CD14-positive monocyte (primary cell): ENCODE measurements around the gene FRAS1. TPM values are rescaled to one million over a fixed set of nuclear protein-coding genes. Genes with fewer than 3 reads are reported as not detected.

Source experiments
- DNase-seq, 3 donors: peaks; one replicate each; pipeline ENCODE4 v3.0.0-alpha.2; 2011 to 2022
- H2AFZ ChIP-seq: 2 replicates; pipeline ENCODE4 v1.6.0; 2012; ENCODE audit warnings: mild to moderate bottlenecking, low read depth, low read length, inconsistent platforms; ENCODE audit not compliant: insufficient read depth, poor library complexity, severe bottlenecking
- H3K27ac ChIP-seq, 2 donors: 1 replicate in 1 of 2; 2 replicates in 1 of 2; pipeline ENCODE4 v1.5.1; 2012 to 2013; ENCODE audit warnings: low read length in 2 of 2, control low read depth in 1 of 2, inconsistent platforms in 1 of 2, low read depth in 1 of 2, mild to moderate bottlenecking in 1 of 2
- H3K27me3 ChIP-seq, 2 donors: one replicate each; pipeline versions ENCODE4 v1.6.0 to v1.6.1; 2011 to 2013; ENCODE audit warnings: low read length in 2 of 2; ENCODE audit not compliant: control insufficient read depth in 2 of 2, insufficient read depth in 2 of 2
- H3K36me3 ChIP-seq, 2 donors: replicated peaks in 1 of 2; 1 replicate in 1 of 2; 2 replicates in 1 of 2; pipeline versions ENCODE4 v1.5.1 to v1.6.1; 2012 to 2013; ENCODE audit warnings: low read length in 2 of 2, control low read depth in 1 of 2, inconsistent platforms in 1 of 2, mild to moderate bottlenecking in 1 of 2; ENCODE audit not compliant: insufficient read depth in 2 of 2, control insufficient read depth in 1 of 2
- H3K4me1 ChIP-seq, 2 donors: 1 replicate in 1 of 2; 2 replicates in 1 of 2; pipeline versions ENCODE4 v1.5.1 to v1.6.1; 2012 to 2013; ENCODE audit warnings: low read length in 2 of 2, control low read depth in 1 of 2, inconsistent platforms in 1 of 2, mild to moderate bottlenecking in 1 of 2, moderate library complexity in 1 of 2; ENCODE audit not compliant: insufficient read depth in 2 of 2, control insufficient read depth in 1 of 2
- H3K4me2 ChIP-seq: replicated peaks from 2 replicates; pipeline ENCODE3; 2012; ENCODE audit warnings: low read length, moderate library complexity, mild to moderate bottlenecking; ENCODE audit not compliant: poor library complexity, severe bottlenecking; ENCODE audit errors: extremely low read depth
- H3K4me3 ChIP-seq, 3 experiments: fragments of 200-600 bp in 1 of 3; sonication (generic) in 1 of 3; replicated peaks in 1 of 3; 1 replicate in 2 of 3; 2 replicates in 1 of 3; pipeline ENCODE4 v1.5.1; 2011 to 2013; ENCODE audit warnings: low read length in 3 of 3, mild to moderate bottlenecking in 3 of 3, control low read depth in 2 of 3, low read depth in 2 of 3, inconsistent platforms in 1 of 3, moderate library complexity in 1 of 3
- H3K79me2 ChIP-seq: 2 replicates; pipeline ENCODE4 v1.6.0; 2012; ENCODE audit warnings: mild to moderate bottlenecking, control low read depth, inconsistent platforms, low read length, moderate library complexity; ENCODE audit not compliant: insufficient read depth
- H3K9ac ChIP-seq: 2 replicates; pipeline ENCODE4 v1.6.0; 2017; ENCODE audit warnings: low read length, mild to moderate bottlenecking; ENCODE audit not compliant: insufficient read depth, poor library complexity, severe bottlenecking
- H3K9me3 ChIP-seq, 2 donors: replicated peaks in 1 of 2; 1 replicate in 1 of 2; 2 replicates in 1 of 2; pipeline versions ENCODE4 v1.5.1 to v1.6.1; 2012 to 2013; ENCODE audit warnings: low read length in 2 of 2, control low read depth in 1 of 2; ENCODE audit not compliant: control insufficient read depth in 1 of 2, insufficient read depth in 1 of 2
- H4K20me1 ChIP-seq: 2 replicates; pipeline ENCODE4 v1.6.0; 2012; ENCODE audit warnings: mild to moderate bottlenecking, low read length, control low read depth, moderate library complexity; ENCODE audit not compliant: insufficient read depth
- H3K27ac Mint-ChIP-seq, 7 donors: one replicate each; pipeline ENCODE4 v1.8.0; 2020; ENCODE audit warnings: mild to moderate bottlenecking in 7 of 7, mixed read lengths in 7 of 7, moderate library complexity in 6 of 7, inconsistent platforms in 2 of 7
- H3K27me3 Mint-ChIP-seq, 3 donors: one replicate each; pipeline ENCODE4 v1.8.0; 2021 to 2022; ENCODE audit warnings: low read depth in 3 of 3, mild to moderate bottlenecking in 3 of 3, mixed read lengths in 3 of 3, moderate library complexity in 3 of 3, inconsistent platforms in 1 of 3
- H3K36me3 Mint-ChIP-seq, 2 donors: one replicate each; pipeline ENCODE4 v1.8.0; 2020; ENCODE audit warnings: mixed read lengths in 2 of 2, inconsistent platforms in 1 of 2, mild to moderate bottlenecking in 1 of 2
- H3K4me1 Mint-ChIP-seq: one replicate; pipeline ENCODE4 v1.8.0; 2020; ENCODE audit warnings: mild to moderate bottlenecking, mixed read lengths
- H3K4me3 Mint-ChIP-seq, 2 donors: one replicate each; pipeline ENCODE4 v1.8.0; 2020; ENCODE audit warnings: mild to moderate bottlenecking in 2 of 2, mixed read lengths in 2 of 2, moderate library complexity in 1 of 2
- H3K9me3 Mint-ChIP-seq, 7 donors: one replicate each; pipeline ENCODE4 v1.8.0; 2020 to 2022; ENCODE audit warnings: mixed read lengths in 7 of 7, mild to moderate bottlenecking in 6 of 7, moderate library complexity in 6 of 7, inconsistent platforms in 2 of 7
- WGBS: methylation state at CpG from one replicate; pipeline ENCODE4 v1.1.5; 2013; ENCODE audit warnings: missing lambda C conversion rate; ENCODE audit not compliant: insufficient coverage; 5-methylcytosine and 5-hydroxymethylcytosine counted together
- intact Hi-C, 2 donors: fragments of 100-400 bp; cut with micrococcal nuclease; formaldehyde crosslinking; loops; one replicate each; pipeline versions ENCODE4 v1.15.0 to v1.15.1; 2023
- polyA plus RNA-seq, 3 donors: library from polyadenylated mRNA; depleted of rRNA in 1 of 3; unstranded in 2 of 3; stranded (reverse) in 1 of 3; fragments of 300-500 nt in 2 of 3; fragments of >200 nt in 1 of 3; fragmentation: Illumina TruSeq in 2 of 3; gene quantifications; 1 replicate in 2 of 3; 2 replicates in 1 of 3; pipeline ENCODE4 v1.2.3, GENCODE V29; 2012 to 2021
- TF ChIP-seq, protein P1 (sequence below): fragments of 200-600 bp; IDR thresholded peaks from one replicate; pipeline ENCODE4 v1.8.0; 2022; ENCODE audit warnings: antibody characterized with exemption, mild to moderate bottlenecking

The FRAS1 gene
- polyA plus RNA-seq, 3 donors: not detected

DNA sequence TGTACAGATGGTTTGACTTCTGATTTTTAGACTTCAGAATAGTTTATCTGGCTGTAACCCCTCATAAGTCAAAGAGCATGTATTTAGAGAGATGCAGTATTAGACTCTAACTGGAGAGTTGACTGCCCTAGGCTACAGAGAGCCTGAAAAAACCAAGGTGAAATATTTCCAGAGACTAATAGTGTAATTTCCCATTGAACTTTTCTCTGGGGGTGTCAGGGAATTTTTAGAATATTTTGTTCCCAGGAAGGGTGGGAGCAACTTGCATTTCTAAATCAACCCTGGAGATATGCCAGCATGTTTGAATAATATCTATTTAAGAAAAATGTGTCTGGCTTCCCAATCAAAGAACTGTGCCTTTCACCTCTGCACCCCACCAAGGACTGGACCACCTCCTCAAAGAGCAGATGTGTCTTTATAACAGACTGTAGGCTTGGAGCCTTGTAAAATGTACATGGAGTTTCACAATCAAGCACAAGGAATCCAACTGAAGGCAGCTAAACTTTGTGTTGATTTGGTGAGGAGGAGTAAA lies 496.5 kb downstream of the FRAS1 start:
- no peak overlapping the region for H3K4me3 ChIP-seq
- H4K20me1 ChIP-seq: no peaks in the 10 kb centered on the region
- H3K9ac ChIP-seq: no peak overlapping the region
- Mint-ChIP-seq H3K4me1 (peaks cover 23% of the 10 kb centered on the region), H3K9me3 (peaks cover 0 to 10% (median 0%) of the 10 kb centered on the region in 7 donors), H3K27ac (no peak overlapping the region), H3K27me3 (peaks cover 15 to 31% (median 22%) of the 10 kb centered on the region in 3 donors), H3K36me3 (no peaks in the 10 kb centered on the region), H3K4me3 (no peak overlapping the region)
- no peaks in the 10 kb centered on the region for H3K9me3 ChIP-seq
- H3K4me1 ChIP-seq: peaks cover 24 to 26% of the 10 kb centered on the region in 2 donors
- H3K36me3 ChIP-seq: no peaks in the 10 kb centered on the region
- H3K79me2 ChIP-seq: no peaks in the 10 kb centered on the region
- H3K4me2 ChIP-seq: no peak overlapping the region
- no peak overlapping the region for H3K27ac ChIP-seq
- intact Hi-C loops: no loop called here
- H2AFZ ChIP-seq: no peak overlapping the region
- H3K27me3 ChIP-seq: peaks cover 18 to 30% of the 10 kb centered on the region in 2 donors
- TF ChIP-seq, protein P1, sequence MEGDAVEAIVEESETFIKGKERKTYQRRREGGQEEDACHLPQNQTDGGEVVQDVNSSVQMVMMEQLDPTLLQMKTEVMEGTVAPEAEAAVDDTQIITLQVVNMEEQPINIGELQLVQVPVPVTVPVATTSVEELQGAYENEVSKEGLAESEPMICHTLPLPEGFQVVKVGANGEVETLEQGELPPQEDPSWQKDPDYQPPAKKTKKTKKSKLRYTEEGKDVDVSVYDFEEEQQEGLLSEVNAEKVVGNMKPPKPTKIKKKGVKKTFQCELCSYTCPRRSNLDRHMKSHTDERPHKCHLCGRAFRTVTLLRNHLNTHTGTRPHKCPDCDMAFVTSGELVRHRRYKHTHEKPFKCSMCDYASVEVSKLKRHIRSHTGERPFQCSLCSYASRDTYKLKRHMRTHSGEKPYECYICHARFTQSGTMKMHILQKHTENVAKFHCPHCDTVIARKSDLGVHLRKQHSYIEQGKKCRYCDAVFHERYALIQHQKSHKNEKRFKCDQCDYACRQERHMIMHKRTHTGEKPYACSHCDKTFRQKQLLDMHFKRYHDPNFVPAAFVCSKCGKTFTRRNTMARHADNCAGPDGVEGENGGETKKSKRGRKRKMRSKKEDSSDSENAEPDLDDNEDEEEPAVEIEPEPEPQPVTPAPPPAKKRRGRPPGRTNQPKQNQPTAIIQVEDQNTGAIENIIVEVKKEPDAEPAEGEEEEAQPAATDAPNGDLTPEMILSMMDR: no peak
- no peak for DNase-seq

DNA sequence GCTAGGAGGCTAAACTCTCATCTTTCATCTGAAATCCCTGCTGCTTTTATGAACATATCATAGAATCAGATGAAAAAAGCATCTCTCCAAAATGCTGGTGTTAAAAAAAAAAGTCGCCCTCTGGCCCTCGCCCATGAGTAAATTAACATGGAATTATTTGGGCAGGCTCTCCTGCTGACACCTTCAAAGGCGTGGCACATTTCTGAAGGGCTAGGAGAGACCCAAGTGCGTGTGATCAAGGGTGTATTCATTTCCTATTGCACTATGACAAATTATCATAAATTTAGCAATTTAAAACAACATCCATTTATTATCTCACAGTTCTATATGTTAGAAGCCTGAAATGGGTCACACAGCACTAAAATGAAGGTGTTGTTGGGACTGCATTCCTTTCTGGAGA lies 499.5 kb downstream of the FRAS1 start:
- H3K79me2 ChIP-seq: no peaks in the 10 kb centered on the region
- TF ChIP-seq, protein P1: no peak
- DNase-seq: no peak
- peaks cover 0 to 8% of the 10 kb centered on the region in 2 donors for H3K27me3 ChIP-seq
- peaks cover 18 to 19% of the 10 kb centered on the region in 2 donors for H3K4me1 ChIP-seq
- Mint-ChIP-seq H3K4me3 (no peak overlapping the region), H3K36me3 (no peaks in the 10 kb centered on the region), H3K27ac (no peak overlapping the region), H3K27me3 (peaks cover 0 to 10% (median 2%) of the 10 kb centered on the region in 3 donors), H3K9me3 (peaks cover 0 to 2% (median 0%) of the 10 kb centered on the region in 7 donors), H3K4me1 (peaks cover 16% of the 10 kb centered on the region)
- no peak overlapping the region for H3K9ac ChIP-seq
- H3K36me3 ChIP-seq: no peaks in the 10 kb centered on the region
- H3K9me3 ChIP-seq: no peaks in the 10 kb centered on the region
- no CpG with 5 or more reads among the region's 4 CpGs for WGBS
- H4K20me1 ChIP-seq: no peaks in the 10 kb centered on the region
- no peak overlapping the region for H3K27ac ChIP-seq
- no peak overlapping the region for H3K4me3 ChIP-seq
- intact Hi-C loops: no loop called here
- no peak overlapping the region for H3K4me2 ChIP-seq
- H2AFZ ChIP-seq: no peak overlapping the region
